LNCAP (cell line): ENCODE data around the gene SPSB3.

Experiments
- CTCF ChIP-seq: fragments of 450-650 bp; IDR thresholded peaks from 2 replicates; pipeline ENCODE4 v1.5.1; 2017; ENCODE audit warnings: mild to moderate bottlenecking

The SPSB3 gene

DNA sequence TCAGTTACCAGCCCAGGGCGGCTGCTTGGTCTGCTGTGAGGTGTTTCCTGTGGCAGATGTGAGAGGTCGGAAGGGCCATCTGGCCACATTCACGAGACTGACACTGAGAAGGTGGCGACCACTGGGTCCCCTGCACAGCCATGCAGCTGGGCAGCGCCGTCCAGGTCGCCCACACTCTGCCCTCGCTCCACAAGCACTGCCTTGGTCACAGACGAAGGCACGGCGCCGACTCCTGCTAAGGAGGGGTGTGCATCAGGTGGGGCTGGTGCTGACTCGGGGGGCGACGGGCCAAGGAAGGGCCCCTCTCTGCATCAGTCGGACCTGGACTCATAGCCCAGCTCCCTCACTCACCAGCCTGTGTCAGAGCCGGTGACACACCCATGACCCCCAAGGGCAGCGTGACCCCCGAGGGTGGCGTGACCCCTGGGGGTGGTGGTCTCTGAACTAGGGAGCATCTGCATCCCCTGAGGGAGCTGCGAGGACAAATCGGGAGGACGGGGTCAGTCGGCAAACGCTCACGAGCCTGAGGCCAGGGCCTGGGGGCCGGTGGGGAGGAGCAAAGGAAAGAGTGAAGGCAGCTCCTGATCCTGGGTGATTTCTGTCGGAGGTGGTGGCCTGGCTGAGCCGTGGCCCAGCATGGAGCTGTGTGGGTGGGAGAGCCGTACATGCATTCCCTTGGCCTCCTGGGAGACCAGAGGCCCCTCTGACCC is 41.4 kb downstream of the SPSB3 start:
- no peak for TF ChIP-seq CTCF

GRCh38 chr16:1740234-1740633 is 42.1 kb downstream of the SPSB3 start:
- no peak for TF ChIP-seq CTCF

- TF ChIP-seq CTCF = no peak
These were observed 47.6 kb downstream of the SPSB3 start for GRCh38 chr16:1734816-1735215.

DNA sequence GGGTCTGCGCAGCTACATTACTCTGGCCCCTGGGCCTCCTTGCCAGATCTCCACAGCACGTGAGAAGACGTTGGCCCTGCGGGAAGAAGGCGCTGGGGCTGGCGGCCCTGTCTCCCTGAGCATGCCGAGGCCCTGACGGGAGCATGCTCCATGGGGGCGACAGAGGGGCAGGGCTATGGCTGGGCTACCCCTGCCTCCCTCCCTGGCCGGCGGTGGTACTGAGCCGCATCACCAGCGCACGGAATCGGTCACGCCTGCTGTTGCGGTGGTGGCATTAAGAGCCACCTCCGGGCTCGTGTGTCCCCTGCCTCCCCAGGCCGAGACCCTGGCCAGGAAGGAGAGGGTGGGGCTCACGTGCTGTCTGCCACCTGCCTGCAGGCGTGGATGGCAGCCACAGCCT is 48.2 kb downstream of the SPSB3 start:
- TF ChIP-seq CTCF = no peak

DNA sequence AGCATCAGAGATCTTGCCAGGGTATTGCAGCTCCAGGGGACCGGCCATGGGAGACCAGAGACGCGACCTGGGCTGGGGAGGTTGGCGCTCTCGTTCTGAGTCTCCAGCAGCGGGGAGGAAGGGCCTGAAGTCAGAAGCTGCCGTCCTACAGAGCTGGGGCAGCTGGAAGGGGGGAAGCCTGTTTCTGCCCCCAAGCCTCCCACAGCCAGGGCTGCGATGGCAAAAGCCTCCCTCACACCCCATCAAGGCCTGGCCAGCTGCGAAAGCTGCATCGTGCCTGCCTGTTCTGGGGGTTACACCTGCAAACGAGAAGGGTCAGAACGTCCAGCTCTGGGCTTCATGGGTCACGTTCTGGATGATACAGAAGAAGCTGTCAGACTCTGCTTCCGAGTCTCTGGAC is 50.3 kb downstream of the SPSB3 start:
- no peak for TF ChIP-seq CTCF

- no peak for TF ChIP-seq CTCF
These were observed 50.8 kb downstream of the SPSB3 start for GRCh38 chr16:1731603-1732002.

GRCh38 chr16:1731073-1731472 is 51.3 kb downstream of the SPSB3 start:
- no peak for TF ChIP-seq CTCF

GRCh38 chr16:1729445-1729844 is 52.9 kb downstream of the SPSB3 start:
- no peak for TF ChIP-seq CTCF
